Right atrium auricular region (tissue), 2 donors: ENCODE data around the gene HARBI1. TPM values are rescaled to one million over a fixed set of nuclear protein-coding genes. Genes with fewer than 3 reads are reported as not detected.

Experiments
- DNase-seq: peaks from one replicate; pipeline ENCODE4 v3.0.0-alpha.2; 2019; ENCODE audit warnings: low spot score
- H3K27ac ChIP-seq, 2 donors: fragments of 200-600 bp; sonication (generic); 1 replicate in 1 of 2; 2 replicates in 1 of 2; pipeline ENCODE4 v1.5.1; 2016 to 2019
- H3K27me3 ChIP-seq, 2 donors: fragments of 200-600 bp; sonication (generic); one replicate each; pipeline versions ENCODE4 v1.5.1 to v1.6.0; 2017 to 2019
- H3K36me3 ChIP-seq: fragments of 200-600 bp; sonication (generic); one replicate; pipeline ENCODE4 v1.5.1; 2016
- H3K4me1 ChIP-seq, 2 donors: fragments of 200-600 bp; sonication (generic); one replicate each; pipeline versions ENCODE4 v1.5.1 to v1.6.0; 2017 to 2019
- H3K4me3 ChIP-seq, 2 donors: fragments of 200-600 bp; sonication (generic); 1 replicate in 1 of 2; 2 replicates in 1 of 2; pipeline ENCODE4 v1.5.1; 2017 to 2019; ENCODE audit warnings: mild to moderate bottlenecking in 1 of 2, moderate library complexity in 1 of 2
- H3K9me3 ChIP-seq, 2 donors: fragments of 200-600 bp; sonication (generic); one replicate each; pipeline ENCODE4 v1.5.1; 2019
- total RNA-seq, 2 donors: library from RNA; depleted of rRNA; stranded (reverse); fragments of >200 nt; gene quantifications; one replicate each; pipeline ENCODE4 v1.1.0, GENCODE V29; 2016
- TF ChIP-seq, protein P1 (sequence below), 2 donors: fragments of 200-600 bp; sonication (generic); IDR thresholded peaks; one replicate each; pipeline ENCODE4 v1.5.1; 2019; ENCODE audit warnings: antibody characterized with exemption in 2 of 2

HARBI1 gene, protein sequence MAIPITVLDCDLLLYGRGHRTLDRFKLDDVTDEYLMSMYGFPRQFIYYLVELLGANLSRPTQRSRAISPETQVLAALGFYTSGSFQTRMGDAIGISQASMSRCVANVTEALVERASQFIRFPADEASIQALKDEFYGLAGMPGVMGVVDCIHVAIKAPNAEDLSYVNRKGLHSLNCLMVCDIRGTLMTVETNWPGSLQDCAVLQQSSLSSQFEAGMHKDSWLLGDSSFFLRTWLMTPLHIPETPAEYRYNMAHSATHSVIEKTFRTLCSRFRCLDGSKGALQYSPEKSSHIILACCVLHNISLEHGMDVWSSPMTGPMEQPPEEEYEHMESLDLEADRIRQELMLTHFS
- 1 to 10 TPM; 2.3 to 3.3 TPM for total RNA-seq

DNA sequence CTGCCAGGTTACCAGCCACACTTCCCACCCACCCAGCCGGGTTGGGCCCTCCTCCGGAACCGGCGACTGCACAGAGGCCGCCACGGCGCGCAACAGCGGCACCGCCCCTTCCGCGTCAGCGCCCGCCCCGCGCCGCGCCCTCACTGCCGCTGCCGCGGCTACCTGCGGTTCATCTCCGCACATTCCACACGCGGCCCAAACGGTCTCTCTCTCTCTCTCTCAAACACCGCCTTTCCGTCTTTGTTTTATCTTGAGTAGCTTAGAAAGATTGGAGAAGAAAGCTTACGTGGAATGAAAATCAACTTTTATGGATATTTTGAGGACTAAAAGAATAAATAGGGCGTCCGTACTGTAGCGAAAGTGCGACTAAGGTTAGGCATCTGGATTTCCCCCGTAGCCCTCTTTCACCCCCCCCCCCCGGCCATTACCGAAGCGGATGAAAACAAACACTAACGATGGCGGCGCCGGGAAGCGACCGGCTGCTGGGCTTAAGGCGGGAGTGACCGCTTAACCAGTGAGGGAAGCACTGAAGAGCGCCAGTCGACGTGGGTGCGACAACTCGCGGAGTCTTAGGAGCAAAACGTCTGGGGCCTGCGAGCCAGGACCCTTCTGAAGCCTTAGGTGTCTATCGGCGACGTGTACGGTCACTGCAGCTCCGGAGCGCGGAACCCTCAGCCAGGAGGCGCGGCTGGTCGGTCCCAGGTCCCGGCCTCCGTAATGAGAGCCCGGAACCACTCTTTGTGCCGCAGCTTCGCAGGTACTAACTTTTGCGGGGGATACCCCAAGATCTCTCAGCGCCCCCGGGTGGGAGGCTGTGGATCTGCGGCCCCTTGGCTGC is at the start of gene HARBI1, which contains the start of gene ATG13:
Gene HARBI1 (minus strand): TSS at position 94 of the 838 bp plus-strand sequence. CDS start 990 bp downstream, outside the sequence.
Gene ATG13 (plus strand): TSS at position 420 of the 838 bp plus-strand sequence. CDS start 26,739 bp downstream, outside the sequence.
- no peaks in the 10 kb centered on the region for H3K9me3 ChIP-seq
- peak within 1 kb of the TSS; percentile 92 to 99 for H3K4me3 ChIP-seq
- H3K4me1 ChIP-seq: peaks cover 0 to 40% of the 10 kb centered on the region in 2 donors
- H3K27ac ChIP-seq: peak within 1 kb of the TSS; percentile 94 to 97
- H3K36me3 ChIP-seq: no peaks in the 10 kb centered on the region
- TF ChIP-seq, protein P1, sequence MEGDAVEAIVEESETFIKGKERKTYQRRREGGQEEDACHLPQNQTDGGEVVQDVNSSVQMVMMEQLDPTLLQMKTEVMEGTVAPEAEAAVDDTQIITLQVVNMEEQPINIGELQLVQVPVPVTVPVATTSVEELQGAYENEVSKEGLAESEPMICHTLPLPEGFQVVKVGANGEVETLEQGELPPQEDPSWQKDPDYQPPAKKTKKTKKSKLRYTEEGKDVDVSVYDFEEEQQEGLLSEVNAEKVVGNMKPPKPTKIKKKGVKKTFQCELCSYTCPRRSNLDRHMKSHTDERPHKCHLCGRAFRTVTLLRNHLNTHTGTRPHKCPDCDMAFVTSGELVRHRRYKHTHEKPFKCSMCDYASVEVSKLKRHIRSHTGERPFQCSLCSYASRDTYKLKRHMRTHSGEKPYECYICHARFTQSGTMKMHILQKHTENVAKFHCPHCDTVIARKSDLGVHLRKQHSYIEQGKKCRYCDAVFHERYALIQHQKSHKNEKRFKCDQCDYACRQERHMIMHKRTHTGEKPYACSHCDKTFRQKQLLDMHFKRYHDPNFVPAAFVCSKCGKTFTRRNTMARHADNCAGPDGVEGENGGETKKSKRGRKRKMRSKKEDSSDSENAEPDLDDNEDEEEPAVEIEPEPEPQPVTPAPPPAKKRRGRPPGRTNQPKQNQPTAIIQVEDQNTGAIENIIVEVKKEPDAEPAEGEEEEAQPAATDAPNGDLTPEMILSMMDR (IDR thresholded peaks at IDR 0.05): peak; percentile 75 to 92
- peak; percentile 85 for DNase-seq
- no peaks in the 10 kb centered on the region for H3K27me3 ChIP-seq

DNA sequence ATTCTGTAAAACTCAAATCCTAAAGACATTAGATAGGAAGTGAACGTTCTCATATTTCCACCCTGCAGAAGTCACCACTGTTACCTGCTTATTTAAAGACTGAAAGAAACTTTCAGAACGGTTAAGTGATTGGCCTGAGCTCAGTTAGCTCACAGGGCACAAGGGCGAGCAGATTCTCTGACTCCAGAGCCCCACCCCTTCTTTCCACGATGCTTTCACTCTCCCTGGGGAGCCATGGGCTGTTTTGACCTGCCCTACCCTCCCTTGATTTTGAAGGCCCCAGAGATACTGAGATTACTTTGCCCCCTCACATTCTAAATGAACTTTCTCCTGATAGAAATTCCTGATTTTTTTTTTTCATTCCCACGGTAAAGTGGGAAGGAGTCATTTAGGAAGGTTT is 49.5 kb upstream of the HARBI1 start:
- peak overlapping the region; percentile 72 to 82 for H3K27ac ChIP-seq
- H3K9me3 ChIP-seq: no peaks in the 10 kb centered on the region
- TF ChIP-seq, protein P1 (IDR thresholded peaks at IDR 0.05): no peak
- no peaks in the 10 kb centered on the region for H3K27me3 ChIP-seq
- DNase-seq: no peak
- H3K4me1 ChIP-seq: peaks cover 0 to 43% of the 10 kb centered on the region in 2 donors
- H3K4me3 ChIP-seq: no peak overlapping the region
- H3K36me3 ChIP-seq: peaks cover 56% of the 10 kb centered on the region

DNA sequence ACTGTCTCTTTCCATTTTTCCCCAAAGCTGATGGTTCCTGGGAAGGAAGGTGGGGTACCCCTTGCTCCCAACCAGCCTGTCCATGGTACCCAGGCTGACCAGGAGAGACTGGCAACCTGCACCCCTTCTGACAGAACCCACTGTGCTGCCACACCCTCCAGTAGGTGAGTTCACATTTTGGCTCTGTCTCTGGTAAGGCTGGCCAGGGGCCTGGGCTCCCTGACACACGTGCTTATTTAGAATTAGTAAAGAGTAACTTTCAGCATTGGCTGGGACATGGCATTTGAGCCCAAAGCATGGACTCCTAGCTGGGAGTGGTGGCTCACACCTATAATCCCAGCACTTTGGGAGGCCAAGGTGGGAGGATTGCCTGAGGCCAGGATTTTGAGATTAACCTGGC is 48.3 kb upstream of the HARBI1 start:
- H3K4me3 ChIP-seq: no peak overlapping the region
- TF ChIP-seq, protein P1 (IDR thresholded peaks at IDR 0.05): no peak
- DNase-seq: no peak
- H3K36me3 ChIP-seq: peaks cover 45% of the 10 kb centered on the region
- H3K27ac ChIP-seq: peak overlapping the region; percentile 72 to 82
- no peaks in the 10 kb centered on the region for H3K9me3 ChIP-seq
- peaks cover 0 to 43% of the 10 kb centered on the region in 2 donors for H3K4me1 ChIP-seq
- no peaks in the 10 kb centered on the region for H3K27me3 ChIP-seq

DNA sequence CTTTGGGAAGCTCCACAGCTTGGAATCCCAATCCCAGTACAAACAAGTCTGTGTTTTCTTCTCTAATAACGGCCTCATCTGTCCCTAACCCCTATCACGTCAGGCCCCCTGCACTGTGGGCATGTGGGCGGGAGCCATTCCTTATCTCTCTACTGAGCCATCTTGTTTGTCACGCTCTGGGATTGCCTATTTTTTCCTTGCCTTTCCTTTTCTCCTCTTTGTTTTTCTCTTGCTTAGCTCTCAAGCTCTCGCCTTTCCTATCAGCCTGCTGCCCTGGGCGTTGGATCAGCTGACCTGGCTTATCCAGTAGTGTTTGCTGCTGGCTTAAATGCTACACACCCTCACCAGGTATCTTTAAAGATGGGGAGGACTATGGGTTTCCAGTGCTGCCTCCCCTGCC is 47.6 kb upstream of the HARBI1 start:
- Histone ChIP-seq H3K27me3 (no peaks in the 10 kb centered on the region), H3K4me3 (no peak overlapping the region), H3K27ac (peak overlapping the region; percentile 72 to 82), H3K4me1 (peaks cover 0 to 43% of the 10 kb centered on the region in 2 donors), H3K9me3 (no peaks in the 10 kb centered on the region), H3K36me3 (peaks cover 45% of the 10 kb centered on the region)
- DNase-seq: no peak
- TF ChIP-seq, protein P1 (IDR thresholded peaks at IDR 0.05): no peak

DNA sequence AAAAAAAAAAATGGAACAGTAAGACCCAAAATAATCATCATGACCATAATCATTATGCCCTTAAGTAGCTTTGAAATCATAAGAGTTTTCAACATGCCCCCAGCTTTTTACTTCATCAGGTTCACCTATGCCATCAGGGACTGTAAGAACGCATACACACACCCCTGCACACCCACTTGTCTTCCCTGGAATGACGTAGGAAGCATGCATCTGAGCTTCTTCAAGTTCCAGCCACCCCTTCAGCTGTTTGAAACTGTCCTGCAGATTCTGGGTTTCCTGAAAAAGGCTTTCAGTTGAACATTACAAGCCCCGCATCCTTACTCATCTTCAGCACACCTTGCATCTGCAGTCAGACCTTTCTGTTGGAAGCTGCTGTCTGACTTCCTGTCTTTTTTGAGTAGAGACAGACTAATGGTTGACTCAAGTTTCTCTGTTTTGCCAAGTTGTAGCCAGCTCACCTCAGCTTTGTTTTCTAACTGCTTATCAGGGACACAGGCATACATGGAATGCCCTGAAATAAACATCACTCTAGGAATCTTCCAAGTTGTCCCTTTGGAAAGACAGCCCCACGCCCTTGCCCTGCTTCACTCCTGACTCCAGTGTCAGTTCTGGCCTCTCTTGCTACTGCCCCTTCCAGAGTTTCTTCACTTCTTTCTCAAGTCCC is 46.4 kb upstream of the HARBI1 start:
- Histone ChIP-seq H3K4me3 (no peak overlapping the region), H3K4me1 (peaks cover 0 to 47% of the 10 kb centered on the region in 2 donors), H3K36me3 (peaks cover 45% of the 10 kb centered on the region), H3K9me3 (no peaks in the 10 kb centered on the region), H3K27ac (peak overlapping the region; percentile 72 to 82), H3K27me3 (no peaks in the 10 kb centered on the region)
- TF ChIP-seq, protein P1 (IDR thresholded peaks at IDR 0.05): no peak
- no peak for DNase-seq
